ENCODE results near the gene SH2D2A.
"Not testable (repeated sequence)": the region's sequence is repeated elsewhere in the genome, so short reads cannot be mapped to it uniquely, and the experiment has no call there.

SH2D2A gene

DNA sequence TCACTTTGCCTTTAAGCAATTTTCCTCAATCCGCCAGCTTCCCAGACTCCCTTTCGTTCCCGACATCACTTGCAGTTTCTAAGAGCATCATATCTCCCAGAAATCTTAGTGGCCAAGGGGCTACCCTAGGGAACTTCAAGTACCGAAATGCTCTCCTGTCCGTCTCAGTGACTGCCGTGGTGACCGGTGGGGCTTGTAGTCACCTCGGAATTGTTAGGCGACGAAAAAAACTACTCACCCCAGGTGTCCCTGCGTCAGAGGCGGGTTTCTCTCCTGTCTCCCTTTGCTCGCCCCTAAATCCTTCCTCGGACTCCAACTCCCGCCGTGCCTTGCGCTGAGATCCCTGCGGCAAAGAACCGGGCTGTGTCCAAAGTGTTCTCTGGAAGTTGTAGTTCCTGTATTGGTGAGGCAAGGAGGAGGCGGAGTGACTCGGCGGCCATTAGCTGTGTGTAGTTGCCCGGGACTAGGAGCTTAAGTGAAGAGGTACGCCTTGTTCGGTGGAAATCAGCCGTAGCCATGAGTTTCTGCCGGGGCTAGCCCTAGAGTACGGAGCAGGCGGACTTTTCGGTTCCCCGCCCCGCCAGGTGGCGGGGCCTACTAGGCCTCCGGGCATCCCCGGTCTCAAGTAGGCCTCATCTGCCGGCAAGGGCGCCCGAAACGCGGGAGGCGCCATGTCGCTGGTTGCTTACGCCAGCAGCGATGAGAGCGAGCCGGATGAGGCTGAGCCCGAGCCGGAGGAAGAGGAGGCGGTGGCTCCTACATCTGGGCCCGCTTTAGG, 49.4 kb downstream of the SH2D2A start, which contains the start of gene PRCC:
PRCC (plus strand) TSS at position 435 of the 778 bp plus-strand sequence; CDS start at position 672, 237 bp downstream.
- DNase-seq, result peak; percentile 99

DNA sequence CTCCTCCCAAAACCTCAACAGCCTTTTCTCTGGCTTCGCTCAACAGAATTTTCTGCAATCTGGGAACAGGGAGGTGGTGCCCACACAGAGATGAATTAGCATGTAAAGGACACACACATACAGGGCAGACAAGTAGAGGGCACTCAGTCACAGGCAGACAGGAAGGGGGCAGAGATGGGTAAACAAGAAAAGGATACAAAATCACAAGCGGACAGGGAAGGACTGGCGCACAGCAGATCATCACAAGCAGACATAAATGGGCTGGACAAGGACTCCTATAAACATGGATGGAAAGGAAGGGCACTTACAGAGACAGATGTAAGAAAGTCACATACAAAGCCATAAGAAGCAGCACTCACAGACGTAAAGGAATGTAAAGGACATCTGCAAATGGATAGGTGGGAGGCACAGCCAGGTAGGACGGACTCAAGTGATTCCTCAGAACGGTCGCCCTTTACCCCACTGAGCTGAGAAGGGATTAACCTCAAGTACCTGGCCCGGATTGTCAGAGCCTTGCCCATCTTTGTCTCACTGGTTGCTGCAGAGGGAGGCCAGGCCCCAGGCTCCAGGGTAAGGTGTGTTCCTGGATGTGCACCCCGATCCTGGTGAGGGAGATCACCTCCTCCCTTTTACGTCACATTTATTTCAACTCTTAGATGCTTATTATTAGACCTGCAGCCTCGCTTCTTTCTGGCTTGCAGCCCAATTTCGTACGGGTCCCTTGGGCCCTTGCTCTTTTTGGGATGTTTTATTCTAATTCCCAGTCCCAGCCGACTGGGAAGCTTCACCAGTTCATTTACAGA, 50.1 kb downstream of the SH2D2A start:
- DNase-seq, result no peak

DNA sequence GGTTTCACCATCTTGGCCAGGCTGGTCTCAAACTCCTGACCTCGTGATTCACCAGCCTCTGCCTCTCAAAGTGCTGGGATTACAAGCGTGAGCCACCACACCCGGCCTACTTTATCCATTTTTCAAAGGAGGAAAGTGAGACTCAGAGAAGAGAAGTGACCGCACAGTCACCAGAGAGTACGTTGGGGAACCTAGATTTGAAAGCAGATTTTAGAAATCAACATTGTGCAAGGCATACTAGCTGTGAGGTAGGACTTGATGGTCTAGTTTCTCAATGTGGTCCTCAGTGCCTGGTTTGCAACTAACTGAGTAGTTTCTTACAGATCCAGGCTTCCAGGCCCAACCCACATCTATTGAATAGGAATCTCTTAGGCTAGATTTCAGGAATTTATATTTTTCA, 51.0 kb downstream of the SH2D2A start:
- DNase-seq, result peak; percentile 75

DNA sequence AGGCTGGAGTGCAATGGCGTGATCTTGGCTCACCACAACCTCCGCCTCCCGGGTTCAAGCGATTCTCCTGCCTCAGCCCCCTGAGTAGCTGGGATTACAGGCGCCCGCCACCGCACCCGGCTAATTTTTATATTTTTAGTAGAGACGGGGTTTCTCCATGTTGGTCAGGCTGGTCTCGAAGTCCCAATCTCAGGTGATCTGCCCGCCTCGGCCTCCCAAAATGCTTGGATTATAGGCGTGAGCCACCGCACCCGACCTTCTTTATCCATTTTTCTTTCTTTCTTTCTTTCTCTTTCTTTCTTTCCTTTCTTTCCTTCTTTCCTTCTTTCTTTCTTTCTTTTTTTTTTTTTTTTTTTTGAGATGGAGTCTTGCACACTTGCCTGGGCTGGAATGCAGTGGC, 51.5 kb downstream of the SH2D2A start:
- not testable (repeated sequence) for DNase-seq

DNA sequence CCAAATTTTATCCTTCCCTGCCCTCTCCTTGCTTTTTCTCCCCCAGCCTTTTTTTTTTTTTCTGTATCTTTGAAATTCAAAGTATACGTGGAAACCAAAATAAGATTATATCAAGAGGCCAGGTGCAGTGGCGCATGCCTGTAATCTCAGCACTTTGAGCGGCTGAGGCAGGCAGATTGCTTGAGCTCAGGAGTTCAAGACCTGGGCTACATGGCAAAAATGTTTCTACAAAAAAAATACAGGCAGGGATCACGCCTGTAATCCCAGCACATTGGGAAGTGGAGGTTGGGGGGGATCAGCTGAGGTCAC, 55.9 kb downstream of the SH2D2A start:
- DNase-seq, result no peak

DNA sequence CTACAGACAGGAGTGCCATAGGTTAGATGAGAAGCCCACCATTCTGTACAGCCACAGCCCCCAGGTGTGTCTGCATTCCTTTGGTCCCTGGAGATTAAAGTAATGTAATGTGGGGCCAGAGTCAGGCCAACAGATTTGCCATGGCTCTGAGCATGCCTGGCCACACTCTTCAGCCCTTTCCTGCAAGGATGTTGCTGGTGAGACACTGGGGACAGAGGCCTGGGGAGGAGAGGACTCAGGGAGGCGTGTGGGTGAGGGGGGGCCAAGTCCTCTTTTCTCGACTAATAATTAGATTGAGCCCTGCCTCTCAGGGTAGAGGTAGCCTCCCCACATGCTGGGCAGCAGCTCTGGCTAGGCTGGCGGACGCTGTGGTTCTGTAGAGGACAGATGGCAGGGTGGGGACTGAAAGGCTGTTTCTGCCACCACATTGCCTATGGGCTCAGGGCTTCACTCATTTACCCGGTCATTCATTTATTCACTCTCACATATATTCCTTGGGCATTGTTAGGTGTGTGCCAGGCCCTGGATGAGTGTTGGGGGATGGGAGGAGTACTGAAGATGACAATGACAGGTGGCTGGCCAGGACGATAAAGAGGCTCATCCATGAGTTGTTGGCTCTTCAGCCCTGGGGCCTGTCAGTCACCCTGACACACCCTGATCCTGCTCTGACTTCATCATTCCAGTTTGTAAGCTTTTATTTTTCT, 56.4 kb downstream of the SH2D2A start:
- DNase-seq, result no peak

DNA sequence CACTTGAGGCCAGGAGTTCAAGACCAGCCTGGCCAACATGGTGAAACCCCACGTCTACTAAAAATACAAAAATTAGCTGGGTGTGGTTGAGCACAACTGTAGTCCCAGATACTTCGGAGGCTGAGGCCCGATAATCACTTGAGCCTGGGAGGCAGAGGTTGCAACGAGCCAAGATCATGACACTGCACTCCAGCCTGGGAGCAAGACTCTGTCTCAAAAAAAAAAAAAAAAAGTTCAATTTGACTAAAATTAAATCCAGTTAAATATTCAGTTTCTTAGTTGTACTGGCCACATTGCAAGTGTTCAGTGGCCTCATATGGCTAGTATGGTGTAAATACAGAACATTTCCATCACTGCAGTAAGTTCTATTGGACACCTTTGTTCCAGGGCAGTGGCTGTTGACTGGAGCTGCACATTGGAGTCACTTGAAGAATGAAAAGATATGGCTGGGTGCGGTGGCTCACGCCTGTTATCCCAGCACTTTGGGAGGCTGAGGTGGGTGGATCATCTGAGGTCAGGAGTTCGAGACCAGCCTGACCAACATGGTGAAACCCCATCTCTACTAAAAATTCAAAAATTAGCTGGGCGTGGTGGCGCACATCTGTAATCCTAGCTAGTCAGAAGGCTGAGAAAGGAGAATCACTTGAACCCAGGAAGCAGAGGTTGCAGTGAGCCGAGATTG, 58.9 kb downstream of the SH2D2A start:
- DNase-seq, result not testable (repeated sequence)

DNA sequence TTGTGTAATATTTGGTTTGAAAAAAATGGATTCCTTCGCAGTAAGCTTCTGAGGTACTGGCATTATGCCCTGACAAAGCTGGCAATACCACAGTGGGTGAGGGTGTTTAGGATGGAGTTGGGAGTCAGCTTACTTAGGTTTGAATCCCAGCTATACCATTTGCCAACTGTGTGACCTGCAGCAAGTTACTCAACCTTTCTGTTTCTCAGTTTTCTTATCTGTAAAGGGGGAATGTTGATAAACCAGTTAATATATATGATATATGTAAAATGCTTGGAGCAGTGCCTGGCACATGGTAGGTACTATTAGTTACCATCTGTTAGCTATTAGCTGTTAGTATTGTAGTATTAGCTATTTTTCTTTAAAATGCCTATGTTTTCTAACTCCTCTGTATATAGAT, 60.3 kb downstream of the SH2D2A start:
- DNase-seq, result no peak
